Common myeloid progenitor, CD34-positive (primary cell): ENCODE measurements around the gene LTB.

Source experiments
- CTCF ChIA-PET: fragments of 350-600 bp; sonication (Branson Sonifier 250); formaldehyde crosslinking; loops from one replicate; lab custom pipeline; 2021; ENCODE audit warnings: antibody characterized with exemption; lab: Charles Lee
- POLR2A ChIA-PET: fragments of 350-600 bp; sonication (Branson Sonifier 250); formaldehyde crosslinking; loops from one replicate; lab custom pipeline; 2021; ENCODE audit warnings: antibody characterized with exemption; lab: Charles Lee
- DNase-seq, 3 donors: peaks; one replicate each; pipeline versions ENCODE4 v3.0.0 to v3.0.0-alpha.2; 2013
- H3K27ac ChIP-seq, 2 experiments: 1 replicate in 1 of 2; 2 replicates in 1 of 2; pipeline ENCODE4 v1.7.0; 2013; ENCODE audit warnings: inconsistent platforms in 2 of 2, low read length in 2 of 2, mild to moderate bottlenecking in 2 of 2, low read depth in 1 of 2, moderate library complexity in 1 of 2; ENCODE audit not compliant: severe bottlenecking in 2 of 2, insufficient read depth in 1 of 2, poor library complexity in 1 of 2
- H3K27me3 ChIP-seq, 5 experiments: replicated peaks in 2 of 5; 1 replicate in 3 of 5; 2 replicates in 2 of 5; pipeline versions ENCODE4 v1.6.1 to v1.7.0; 2013; ENCODE audit warnings: low read length in 4 of 5, mild to moderate bottlenecking in 2 of 5, moderate library complexity in 2 of 5, inconsistent platforms in 1 of 5; ENCODE audit not compliant: insufficient read depth in 5 of 5, control insufficient read depth in 4 of 5
- H3K36me3 ChIP-seq, 4 experiments: 1 replicate in 2 of 4; 2 replicates in 2 of 4; pipeline versions ENCODE4 v1.6.1 to v1.7.0; 2013; ENCODE audit warnings: low read length in 3 of 4, control low read depth in 1 of 4, mild to moderate bottlenecking in 1 of 4; ENCODE audit not compliant: control insufficient read depth in 4 of 4, insufficient read depth in 4 of 4
- H3K4me1 ChIP-seq, 4 experiments: 1 replicate in 3 of 4; 2 replicates in 1 of 4; pipeline versions ENCODE4 v1.6.1 to v1.7.1; 2013; ENCODE audit warnings: low read length in 3 of 4, mild to moderate bottlenecking in 3 of 4, control low read depth in 1 of 4, inconsistent platforms in 1 of 4, moderate library complexity in 1 of 4; ENCODE audit not compliant: control insufficient read depth in 4 of 4, insufficient read depth in 4 of 4; ENCODE audit errors: control extremely low read depth in 1 of 4
- H3K4me3 ChIP-seq, 7 experiments: 1 replicate in 4 of 7; 2 replicates in 3 of 7; pipeline versions ENCODE4 v1.5.1 to v1.7.0; 2013; ENCODE audit warnings: mild to moderate bottlenecking in 7 of 7, low read length in 6 of 7, moderate library complexity in 6 of 7, inconsistent platforms in 2 of 7, low read depth in 2 of 7, control low read depth in 1 of 7; ENCODE audit not compliant: insufficient read depth in 4 of 7, control insufficient read depth in 1 of 7; ENCODE audit errors: extremely low read depth in 1 of 7
- H3K9me3 ChIP-seq, 5 experiments: 1 replicate in 4 of 5; 2 replicates in 1 of 5; pipeline versions ENCODE4 v1.6.1 to v1.7.1; 2013; ENCODE audit warnings: low read length in 4 of 5, mild to moderate bottlenecking in 2 of 5, inconsistent platforms in 1 of 5, low read depth in 1 of 5, moderate library complexity in 1 of 5; ENCODE audit not compliant: control insufficient read depth in 4 of 5, insufficient read depth in 2 of 5; ENCODE audit errors: control extremely low read depth in 1 of 5
- WGBS: methylation state at CpG from one replicate; pipeline ENCODE4 v1.1.5; 2013; ENCODE audit not compliant: insufficient coverage; 5-methylcytosine and 5-hydroxymethylcytosine counted together

The LTB gene

GRCh38 chr6:31559958-31560696 lies 22.1 kb downstream of the LTB start:
- ChIA-PET CTCF (interaction anchor here (1.1 to 24.7 kb wide), 6 partner anchors 11 to 258 kb away, joined by 3 to 557 read pairs (median 21); partner anchors contain the start of genes AIF1, LST1, LTB and NCR3), POLR2A (interaction anchor here (1.5 to 2.7 kb wide), 3 partner anchors 9 to 177 kb away, joined by 5 to 13 read pairs (median 7); partner anchors contain the start of gene LST1)
- H3K27ac ChIP-seq = peak overlapping the region in 1 of 2 experiments; percentile 69
- peaks cover 30 to 83% (median 62%) of the 10 kb centered on the region in 4 experiments for H3K4me1 ChIP-seq
- DNase-seq = peak; percentile 58 to 91 (median 87)
- peak overlapping the region; percentile 16 to 64 (median 41) for H3K4me3 ChIP-seq
- no peaks in the 10 kb centered on the region for H3K9me3 ChIP-seq
- WGBS = 3% methylated on average over 7 of the region's 7 CpGs
- peaks cover 0 to 4% (median 1%) of the 10 kb centered on the region in 4 experiments for H3K36me3 ChIP-seq
- no peaks in the 10 kb centered on the region for H3K27me3 ChIP-seq

- Histone ChIP-seq H3K9me3 (no peaks in the 10 kb centered on the region), H3K36me3 (peaks cover 0 to 4% (median 1%) of the 10 kb centered on the region in 4 experiments), H3K4me3 (peak overlapping the region in 6 of 7 experiments; percentile 27 to 64 (median 42)), H3K27ac (peak overlapping the region in 1 of 2 experiments; percentile 69), H3K27me3 (no peaks in the 10 kb centered on the region), H3K4me1 (peaks cover 30 to 83% (median 62%) of the 10 kb centered on the region in 4 experiments)
- ChIA-PET CTCF (interaction anchor here (1.0 to 24.7 kb wide), 8 partner anchors 10 to 258 kb away, joined by 3 to 557 read pairs (median 4); partner anchors contain the start of genes AIF1, ATP6V1G2, LST1 and LTB), POLR2A (interaction anchor here (1.4 to 2.7 kb wide), 4 partner anchors 16 to 178 kb away, joined by 5 to 13 read pairs (median 6); partner anchors contain the start of genes LST1, LTB and TNF)
- WGBS = 15% methylated on average over 3 of the region's 4 CpGs
- DNase-seq = no peak
These were observed 22.6 kb downstream of the LTB start for GRCh38 chr6:31559606-31559957.

GRCh38 chr6:31558631-31559500 lies 23.4 kb downstream of the LTB start:
- WGBS = 0% methylated on average over 8 of the region's 14 CpGs
- CTCF ChIA-PET = interaction anchor here (0.9 to 24.7 kb wide), 10 partner anchors 10 to 259 kb away, joined by 3 to 557 read pairs (median 3); partner anchors contain the start of genes AIF1, ATP6V1G2, LST1 and LTB

DNA sequence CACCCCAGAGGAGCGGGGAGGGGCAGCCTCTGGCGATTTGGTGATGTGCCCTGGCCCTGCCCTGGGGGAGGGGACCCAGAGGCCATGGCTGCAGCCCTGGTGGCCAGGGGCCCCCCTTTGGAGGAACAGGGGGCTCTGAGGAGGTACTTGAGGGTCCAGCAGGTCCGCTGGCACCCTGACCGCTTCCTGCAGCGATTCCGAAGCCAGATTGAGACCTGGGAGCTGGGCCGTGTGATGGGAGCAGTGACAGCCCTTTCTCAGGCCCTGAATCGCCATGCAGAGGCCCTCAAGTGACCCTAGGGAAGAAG lies 24.0 kb downstream of the LTB start:
- H3K27ac ChIP-seq = peak overlapping the region in 1 of 2 experiments; percentile 69
- H3K27me3 ChIP-seq = no peaks in the 10 kb centered on the region
- H3K9me3 ChIP-seq = no peaks in the 10 kb centered on the region
- WGBS = 69% methylated on average over 7 of the region's 8 CpGs
- H3K36me3 ChIP-seq = peaks cover 0 to 4% (median 1%) of the 10 kb centered on the region in 4 experiments
- POLR2A ChIA-PET = interaction anchor here (1.1 to 2.7 kb wide), 5 partner anchors 17 to 28 kb away, joined by 3 to 13 read pairs (median 6); partner anchors contain the start of genes LST1, LTB and TNF
- no peak for DNase-seq
- peaks cover 28 to 76% (median 58%) of the 10 kb centered on the region in 4 experiments for H3K4me1 ChIP-seq
- CTCF ChIA-PET = interaction anchor here (0.9 to 24.7 kb wide), 6 partner anchors 9 to 94 kb away, joined by 3 to 557 read pairs (median 20); partner anchors contain the start of genes ATP6V1G2, LST1, LTB and NCR3
- peak overlapping the region in 4 of 7 experiments; percentile 37 to 51 (median 42) for H3K4me3 ChIP-seq

More at GRCh38 chr6:31558631-31559500, 23.4 kb downstream of the LTB start:
- Histone ChIP-seq H3K4me1 (peaks cover 30 to 82% (median 61%) of the 10 kb centered on the region in 4 experiments), H3K27me3 (no peaks in the 10 kb centered on the region), H3K36me3 (peaks cover 0 to 4% (median 1%) of the 10 kb centered on the region in 4 experiments), H3K27ac (peak overlapping the region in 1 of 2 experiments; percentile 69), H3K9me3 (no peaks in the 10 kb centered on the region), H3K4me3 (peak overlapping the region in 5 of 7 experiments; percentile 37 to 64 (median 44))
- POLR2A ChIA-PET = interaction anchor here (0.8 to 2.7 kb wide), 6 partner anchors 16 to 179 kb away, joined by 4 to 13 read pairs (median 6); partner anchors contain the start of genes AIF1, LST1, LTB and TNF
- peak; percentile 86 to 98 (median 98) for DNase-seq

DNA sequence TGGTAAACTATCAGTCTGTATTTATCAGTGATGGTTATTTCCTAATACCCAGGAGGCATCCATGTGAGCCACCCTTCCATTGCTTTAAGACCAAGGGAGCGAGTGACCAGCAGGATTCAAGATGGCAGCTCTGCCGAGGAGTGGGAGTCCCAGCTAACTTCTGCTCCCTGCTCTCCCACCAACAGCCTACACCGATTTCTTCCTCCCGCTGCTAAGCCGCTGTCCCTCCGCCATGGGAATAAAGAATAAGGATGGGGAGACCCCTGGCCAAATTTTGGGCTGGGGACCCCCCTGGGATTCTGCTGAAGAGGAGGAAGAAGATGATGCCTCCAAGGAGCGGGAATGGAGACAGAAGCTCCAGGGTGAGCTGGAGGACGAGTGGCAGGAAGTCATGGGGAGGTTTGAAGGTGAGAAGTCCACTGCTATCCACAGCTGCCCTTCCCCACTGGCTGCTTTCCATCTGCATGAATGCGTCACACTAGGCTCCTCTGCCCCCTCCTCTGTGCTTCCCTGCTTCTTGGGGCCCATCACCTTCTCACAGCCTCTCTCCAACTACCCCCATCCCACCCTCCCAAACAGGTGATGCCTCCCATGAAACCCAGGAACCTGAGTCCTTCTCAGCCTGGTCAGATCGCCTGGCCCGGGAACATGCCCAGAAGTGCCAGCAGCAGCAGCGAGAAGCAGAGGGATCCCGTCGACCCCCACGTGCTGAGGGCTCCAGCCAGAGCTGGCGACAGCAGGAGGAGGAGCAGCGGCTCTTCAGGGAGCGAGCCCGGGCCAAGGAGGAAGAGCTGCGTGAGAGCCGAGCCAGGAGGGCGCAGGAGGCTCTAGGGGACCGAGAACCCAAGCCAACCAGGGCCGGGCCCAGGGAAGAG lies 24.5 kb downstream of the LTB start:
- CTCF ChIA-PET = interaction anchor here (0.9 to 24.7 kb wide), 5 partner anchors 8 to 94 kb away, joined by 3 to 557 read pairs (median 38); partner anchors contain the start of genes LST1, LTB, NCR3 and NFKBIL1

More for the DNA sequence above, 24.5 kb downstream of the LTB start:
- DNase-seq = no peak
- Histone ChIP-seq H3K27me3 (no peaks in the 10 kb centered on the region), H3K9me3 (no peaks in the 10 kb centered on the region), H3K27ac (peak overlapping the region in 1 of 2 experiments; percentile 69), H3K36me3 (peaks cover 0 to 4% (median 1%) of the 10 kb centered on the region in 4 experiments), H3K4me3 (peak overlapping the region in 4 of 7 experiments; percentile 37 to 51 (median 42)), H3K4me1 (peaks cover 28 to 70% (median 57%) of the 10 kb centered on the region in 4 experiments)
- POLR2A ChIA-PET = interaction anchor here (1.2 kb wide), 2 partner anchors 23 to 24 kb away, joined by 3 to 4 read pairs; partner anchors contain the start of gene LTB
- 44% methylated on average over 19 of the region's 24 CpGs for WGBS
